AG04450 (cell line): ENCODE results near the gene PSEN2. TPM values are rescaled to one million over a fixed set of nuclear protein-coding genes. Genes with fewer than 3 reads are reported as not detected.

ENCODE experiments used
- CTCF ChIA-PET: fragments of 300-600, 350-600 bp; formaldehyde crosslinking; extraction: SDS; loops from one replicate; lab custom pipeline; 2022; ENCODE audit warnings: antibody characterized with exemption, inconsistent platforms; lab: Charles Lee
- POLR2A ChIA-PET: fragments of 350-600 bp; formaldehyde crosslinking; extraction: SDS; loops from one replicate; lab custom pipeline; 2021; ENCODE audit warnings: antibody characterized with exemption, inconsistent platforms; lab: Yijun Ruan, JAX
- DNase-seq: peaks from one replicate; pipeline ENCODE4 v3.0.0-alpha.2; 2011; ENCODE audit warnings: low read depth, low spot score
- H3K27ac ChIP-seq: one replicate; pipeline ENCODE4 v1.5.1; 2012; ENCODE audit warnings: low read depth, low read length, control low read depth
- H3K27me3 ChIP-seq: one replicate; pipeline ENCODE4 v1.6.0; 2012; ENCODE audit warnings: low read length; ENCODE audit not compliant: control insufficient read depth, insufficient read depth
- H3K4me3 ChIP-seq: 2 replicates; pipeline ENCODE4 v1.5.1; 2011; ENCODE audit warnings: mild to moderate bottlenecking, low read depth, low read length, control low read depth
- H3K9me3 ChIP-seq: 2 replicates; pipeline ENCODE4 v1.5.1; 2012; ENCODE audit warnings: low read length; ENCODE audit not compliant: control insufficient read depth, insufficient read depth
- polyA plus RNA-seq: library from polyadenylated mRNA; depleted of rRNA; stranded (reverse); fragments of >200 nt; gene quantifications from 2 replicates; pipeline ENCODE4 v1.2.3, GENCODE V29; 2011
- TF ChIP-seq, protein P1 (sequence below): IDR thresholded peaks from 2 replicates; pipeline ENCODE4 v1.5.1; 2011; ENCODE audit warnings: low read depth, low read length, control low read depth, inconsistent platforms

Gene PSEN2
- polyA plus RNA-seq, 1 experiment: 12.1 TPM

DNA sequence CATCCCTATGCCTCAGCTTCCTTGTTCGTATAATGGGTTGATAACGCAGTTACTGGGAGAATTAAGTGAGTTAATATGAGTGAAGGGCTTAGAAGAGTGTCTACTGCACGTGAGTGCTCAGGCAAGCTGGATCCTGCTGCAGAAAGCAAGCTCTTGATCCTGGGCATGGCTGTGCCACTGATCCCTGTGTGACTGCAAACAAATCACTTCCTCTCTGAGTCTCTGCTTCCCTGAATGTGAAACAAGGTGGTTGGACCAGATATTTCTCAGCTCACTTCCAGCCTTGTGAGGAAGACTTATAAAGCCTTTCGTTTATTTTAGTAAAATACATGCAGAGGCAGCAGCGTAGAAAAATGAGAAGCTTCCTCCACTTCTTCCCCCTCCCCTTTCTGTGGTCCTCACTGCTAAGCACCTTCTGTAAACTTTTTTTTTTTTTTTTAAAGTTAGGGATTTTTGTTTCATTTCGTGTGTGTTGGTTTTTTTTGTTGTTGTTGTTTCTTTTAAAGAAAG is 13.8 kb downstream of the PSEN2 start:
- ChIA-PET POLR2A (interaction anchor here (1.2 kb wide), 1 partner anchor 63 kb away, joined by 3 read pairs; no protein-coding TSS in a partner anchor), CTCF (interaction anchor here (0.8 kb wide), 1 partner anchor 47 kb away, joined by 6 read pairs; no protein-coding TSS in a partner anchor)
- Histone ChIP-seq H3K4me3 (no peak overlapping the region), H3K27ac (no peak overlapping the region), H3K27me3 (no peaks in the 10 kb centered on the region), H3K9me3 (peaks cover 3% of the 10 kb centered on the region; the same call in 1 of the 2 replicates)
- no peak for DNase-seq
- TF ChIP-seq, protein P1, sequence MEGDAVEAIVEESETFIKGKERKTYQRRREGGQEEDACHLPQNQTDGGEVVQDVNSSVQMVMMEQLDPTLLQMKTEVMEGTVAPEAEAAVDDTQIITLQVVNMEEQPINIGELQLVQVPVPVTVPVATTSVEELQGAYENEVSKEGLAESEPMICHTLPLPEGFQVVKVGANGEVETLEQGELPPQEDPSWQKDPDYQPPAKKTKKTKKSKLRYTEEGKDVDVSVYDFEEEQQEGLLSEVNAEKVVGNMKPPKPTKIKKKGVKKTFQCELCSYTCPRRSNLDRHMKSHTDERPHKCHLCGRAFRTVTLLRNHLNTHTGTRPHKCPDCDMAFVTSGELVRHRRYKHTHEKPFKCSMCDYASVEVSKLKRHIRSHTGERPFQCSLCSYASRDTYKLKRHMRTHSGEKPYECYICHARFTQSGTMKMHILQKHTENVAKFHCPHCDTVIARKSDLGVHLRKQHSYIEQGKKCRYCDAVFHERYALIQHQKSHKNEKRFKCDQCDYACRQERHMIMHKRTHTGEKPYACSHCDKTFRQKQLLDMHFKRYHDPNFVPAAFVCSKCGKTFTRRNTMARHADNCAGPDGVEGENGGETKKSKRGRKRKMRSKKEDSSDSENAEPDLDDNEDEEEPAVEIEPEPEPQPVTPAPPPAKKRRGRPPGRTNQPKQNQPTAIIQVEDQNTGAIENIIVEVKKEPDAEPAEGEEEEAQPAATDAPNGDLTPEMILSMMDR: no peak

DNA sequence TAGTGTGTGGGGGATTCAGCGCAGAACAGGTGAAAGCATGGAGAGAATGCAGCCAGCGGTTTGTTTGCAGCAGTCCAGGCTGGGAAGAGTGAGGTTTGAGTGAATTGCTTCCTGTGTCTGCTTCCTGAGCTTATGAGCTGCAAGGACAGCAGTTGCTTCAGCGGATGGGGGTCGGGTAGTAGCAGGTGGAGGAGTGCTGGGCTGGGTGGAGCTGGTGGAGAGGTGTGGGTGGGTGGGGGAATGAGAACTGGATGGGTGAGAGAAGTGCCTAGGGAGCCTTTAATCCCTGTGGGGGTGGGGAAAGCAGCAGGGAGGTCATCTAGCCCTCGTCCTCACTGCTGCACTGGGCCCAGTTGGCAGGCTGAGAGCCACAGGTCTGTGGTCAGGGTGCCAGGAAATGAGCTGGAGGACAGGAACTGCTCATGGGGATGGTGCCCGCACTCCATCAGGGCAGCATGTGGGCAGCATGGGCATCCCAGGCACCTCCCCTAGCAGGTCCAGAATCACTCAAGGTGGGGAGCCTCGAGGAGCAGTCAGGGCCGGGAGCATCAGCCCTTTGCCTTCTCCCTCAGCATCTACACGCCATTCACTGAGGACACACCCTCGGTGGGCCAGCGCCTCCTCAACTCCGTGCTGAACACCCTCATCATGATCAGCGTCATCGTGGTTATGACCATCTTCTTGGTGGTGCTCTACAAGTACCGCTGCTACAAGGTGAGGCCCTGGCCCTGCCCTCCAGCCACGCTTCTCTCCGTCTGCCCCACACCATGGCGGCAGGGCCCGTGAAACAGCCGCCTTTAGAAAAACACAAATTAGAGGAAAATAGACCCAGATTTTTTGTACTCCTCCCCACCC is 14.8 kb downstream of the PSEN2 start:
- Histone ChIP-seq H3K4me3 (no peak overlapping the region), H3K27me3 (no peaks in the 10 kb centered on the region), H3K9me3 (peaks cover 3% of the 10 kb centered on the region; the same call in 1 of the 2 replicates), H3K27ac (no peak overlapping the region)
- TF ChIP-seq, protein P1: no peak
- ChIA-PET POLR2A (no interaction called here), CTCF (no interaction called here)
- no peak for DNase-seq

DNA sequence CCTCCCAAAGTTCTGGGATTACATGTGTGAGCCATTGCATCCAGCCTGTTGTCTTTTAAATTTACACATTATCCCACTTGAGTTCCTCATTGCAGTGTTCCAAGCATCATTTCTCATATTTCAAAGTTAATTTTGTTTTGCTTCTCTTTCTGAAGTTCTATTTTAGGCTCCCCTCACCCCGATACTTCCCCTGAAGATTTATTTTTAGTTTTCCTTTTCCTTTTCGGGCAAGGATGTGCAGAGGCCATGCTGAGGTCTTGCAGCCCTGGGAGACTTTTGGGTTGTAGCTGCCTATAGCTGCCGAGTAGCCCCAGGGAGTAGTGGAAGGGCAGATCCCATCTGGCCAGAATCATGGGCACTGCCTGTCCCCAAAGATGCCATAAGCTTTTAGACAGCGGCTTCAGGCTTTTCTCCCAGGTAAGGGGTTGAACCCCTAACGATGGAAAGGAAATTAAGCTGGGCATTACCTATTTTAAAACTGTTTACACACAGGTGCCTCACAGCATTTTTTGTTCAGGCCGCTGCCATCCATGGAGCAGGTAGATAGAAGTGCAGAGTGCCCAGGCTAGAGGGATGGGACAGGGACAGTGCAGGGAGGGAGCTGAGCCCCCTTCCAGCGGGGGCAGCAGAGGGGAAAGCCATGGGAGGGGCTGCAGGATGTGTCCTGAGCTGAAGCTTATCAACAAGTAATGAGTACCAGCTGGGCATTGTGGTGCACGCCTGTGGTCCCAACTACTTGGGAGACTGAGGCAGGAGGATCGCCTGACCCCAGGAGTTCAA is 15.9 kb downstream of the PSEN2 start:
- peaks cover 3% of the 10 kb centered on the region; the same call in 1 of the 2 replicates for H3K9me3 ChIP-seq
- H3K27ac ChIP-seq: no peak overlapping the region
- ChIA-PET CTCF (no interaction called here), POLR2A (no interaction called here)
- no peak overlapping the region for H3K4me3 ChIP-seq
- DNase-seq: no peak
- TF ChIP-seq, protein P1: no peak
- no peaks in the 10 kb centered on the region for H3K27me3 ChIP-seq

DNA sequence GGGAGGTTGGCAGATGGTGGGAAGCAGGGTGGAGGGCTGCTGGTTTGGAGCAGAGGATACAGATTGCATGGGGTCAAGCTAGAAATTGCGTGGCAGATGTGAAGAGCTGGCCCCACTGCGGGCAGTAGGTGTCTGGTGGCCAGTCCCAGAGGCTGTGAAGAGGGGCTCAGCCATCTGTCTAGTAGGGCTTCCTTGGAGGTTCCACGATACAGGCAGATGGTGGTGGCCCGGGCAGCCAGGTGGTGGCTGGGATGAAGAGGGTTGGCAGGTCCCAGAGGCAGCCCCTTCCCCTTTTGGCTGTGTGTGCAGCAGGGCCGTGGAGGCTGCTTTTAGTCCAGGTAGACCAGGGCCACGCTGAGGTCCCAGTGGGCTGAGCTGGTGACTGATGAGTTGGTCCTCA is 16.6 kb downstream of the PSEN2 start:
- no peaks in the 10 kb centered on the region for H3K27me3 ChIP-seq
- POLR2A ChIA-PET: no interaction called here
- H3K27ac ChIP-seq: no peak overlapping the region
- no peak overlapping the region for H3K4me3 ChIP-seq
- H3K9me3 ChIP-seq: peaks cover 3% of the 10 kb centered on the region; the same call in 1 of the 2 replicates
- CTCF ChIA-PET: no interaction called here
- no peak for DNase-seq
- TF ChIP-seq, protein P1: no peak
